G401 (cell line): Measurements from ENCODE around the gene MEST. TPM values are rescaled to one million over a fixed set of nuclear protein-coding genes. Genes with fewer than 3 reads are reported as not detected.

ENCODE experiments used
- total RNA-seq: library from RNA; depleted of rRNA; stranded (reverse); fragments of >200 nt; shearing (Covaris generic); gene quantifications from 2 replicates; pipeline ENCODE4 v1.2.3, GENCODE V29; 2014; rRNA removed

Gene MEST
- total RNA-seq, 1 experiment from 2014 or later: 0.34 TPM

Other genes starting within 250 kb of the MEST start
- not detected in 2 replicates for gene CPA2, start 225.2 kb upstream of the MEST start, total RNA-seq
- not detected in 2 replicates for gene CPA4, start 198.9 kb upstream of the MEST start, total RNA-seq
- not detected in 2 replicates for gene CPA5, start 147.3 kb upstream of the MEST start, total RNA-seq
- gene CPA1, start 111.6 kb upstream of the MEST start, total RNA-seq: not detected in 2 replicates
- gene CEP41, start 51.1 kb upstream of the MEST start, total RNA-seq: 0.80 TPM in 1 of 2 replicates, not detected in the other
- 27.2 and 43.6 TPM in 2 replicates for gene COPG2, start 176.7 kb downstream of the MEST start, total RNA-seq
- gene TSGA13, start 194.5 kb downstream of the MEST start, total RNA-seq: not detected in 2 replicates
- gene KLF14, start 242.1 kb downstream of the MEST start, total RNA-seq: not detected in 2 replicates